Amniotic epithelial cell (primary cell): ENCODE data around the gene CARNS1.
A peak's percentile ranks its signal among the peaks of the same experiment; 100 is the strongest.

Experiments used
- DNase-seq: peaks from one replicate; pipeline ENCODE4 v3.0.0-alpha.2; 2010; ENCODE audit warnings: low read depth

The CARNS1 gene

DNA sequence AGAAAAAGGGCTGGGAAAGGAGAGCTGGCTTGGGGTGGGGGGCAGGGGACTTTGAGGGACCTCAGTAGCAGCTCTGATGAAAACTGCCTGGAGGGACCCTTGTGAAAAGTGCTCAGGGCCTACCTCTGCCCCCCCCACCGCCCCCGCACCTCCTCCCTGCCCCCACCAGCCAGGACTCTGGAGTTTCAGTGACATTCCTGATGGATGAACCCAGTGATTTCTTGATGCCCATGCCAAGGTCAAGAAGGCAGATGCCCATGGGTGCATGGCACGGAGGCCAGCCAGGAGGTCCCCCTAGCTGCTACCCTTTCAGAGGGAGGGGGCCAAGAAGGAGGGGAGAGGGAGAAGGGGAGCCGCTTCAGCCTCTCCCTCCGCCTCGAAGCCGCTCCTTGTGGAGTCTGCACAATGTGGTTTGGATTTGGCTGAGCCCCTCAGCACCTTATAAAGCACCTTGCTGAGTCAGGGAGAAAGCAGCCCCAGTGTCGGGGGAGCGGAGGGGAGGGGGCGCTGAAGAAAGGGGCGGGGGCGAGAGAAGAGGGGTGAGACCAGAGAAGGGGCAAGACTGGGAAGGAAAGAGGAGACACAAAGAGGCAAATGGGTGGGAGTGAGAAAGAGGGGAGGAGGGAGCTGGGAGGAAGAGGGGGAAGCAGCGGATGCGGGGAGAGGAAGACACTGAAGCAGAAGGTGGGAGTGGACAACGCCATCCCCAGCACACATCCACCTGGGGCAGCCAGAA is 40.0 kb upstream of the CARNS1 start:
- no peak for DNase-seq

DNA sequence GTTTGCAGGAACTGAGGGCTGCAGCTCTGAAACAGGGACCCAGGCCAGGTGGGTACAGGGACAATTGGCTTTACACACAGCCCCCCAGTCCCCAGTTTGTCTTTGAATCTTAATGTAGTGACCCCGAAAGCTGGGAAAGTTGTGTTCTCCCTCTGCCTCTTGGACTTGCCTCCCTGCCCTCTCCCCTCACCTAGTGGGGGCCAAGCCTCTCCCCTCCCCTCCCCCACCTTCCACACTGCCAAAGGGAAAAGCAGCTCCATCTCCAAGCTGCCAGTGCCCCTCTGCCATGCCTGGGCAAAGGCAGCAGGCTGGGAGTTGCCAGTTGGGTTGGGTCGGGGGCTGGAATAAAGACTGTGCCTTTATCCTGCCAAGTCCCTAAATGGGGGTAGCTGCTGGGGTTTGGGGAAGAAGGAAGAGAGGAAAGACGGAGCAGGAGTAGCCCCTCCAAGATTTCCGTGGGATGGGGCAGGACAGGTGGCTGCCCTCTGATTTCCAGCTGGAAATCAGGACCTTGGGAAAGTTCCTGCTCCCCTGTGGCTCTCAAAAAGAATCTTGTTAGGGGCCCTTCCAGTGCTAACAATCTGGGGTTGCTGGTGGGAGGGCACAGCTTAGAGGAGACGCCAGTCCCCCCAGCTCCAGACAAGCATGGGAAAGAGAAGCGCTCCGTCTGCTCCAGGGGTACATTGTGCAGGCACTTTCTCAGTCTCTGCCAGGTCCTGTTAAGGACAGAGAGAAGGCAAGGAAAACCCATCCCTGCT is 39.2 kb upstream of the CARNS1 start:
- DNase-seq, result no peak

DNA sequence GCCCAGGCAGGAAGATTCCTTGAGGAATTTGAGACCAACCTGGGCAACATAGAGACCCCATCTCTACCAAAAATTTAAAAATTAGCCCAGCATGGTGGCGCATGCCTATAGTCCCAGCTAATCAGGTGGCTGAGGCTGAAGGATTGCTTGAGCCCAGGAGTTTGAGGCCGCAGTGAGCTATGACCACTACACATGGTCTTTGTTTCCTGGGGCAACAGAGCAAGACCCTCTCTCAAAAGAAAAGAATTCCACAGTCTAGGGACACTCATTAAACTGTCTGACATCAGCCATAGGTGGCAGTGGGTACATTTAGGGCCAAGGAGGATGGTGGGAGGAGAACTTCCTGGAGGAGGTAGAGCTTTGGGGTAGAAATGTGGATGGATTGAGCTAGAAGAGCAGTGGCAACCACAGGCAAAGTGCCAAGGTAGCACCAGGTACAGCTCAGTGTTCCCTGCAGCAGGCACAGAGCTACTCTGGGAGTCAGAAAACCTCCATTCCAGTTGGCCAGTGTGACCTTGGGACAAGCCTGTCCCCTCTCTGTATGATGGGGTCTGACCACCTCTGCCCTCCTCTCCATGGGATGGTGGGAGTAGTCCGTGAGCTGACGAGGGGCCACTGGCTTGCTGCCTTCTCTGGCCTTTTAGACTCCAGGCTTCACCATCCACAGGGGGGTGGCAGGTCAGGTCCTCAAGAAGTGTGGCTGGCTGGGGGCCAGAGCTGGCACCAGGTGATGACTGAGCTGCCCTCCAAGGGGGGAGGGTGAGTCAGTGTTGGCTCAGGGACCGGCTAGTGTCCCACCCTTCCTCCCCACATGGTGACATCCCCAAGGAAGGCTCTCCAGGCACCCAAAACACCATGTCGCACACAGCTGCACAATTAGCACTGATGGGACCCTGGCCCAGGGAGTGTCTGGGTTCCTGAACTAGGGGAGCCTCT is 38.3 kb upstream of the CARNS1 start:
- DNase-seq, result no peak

DNA sequence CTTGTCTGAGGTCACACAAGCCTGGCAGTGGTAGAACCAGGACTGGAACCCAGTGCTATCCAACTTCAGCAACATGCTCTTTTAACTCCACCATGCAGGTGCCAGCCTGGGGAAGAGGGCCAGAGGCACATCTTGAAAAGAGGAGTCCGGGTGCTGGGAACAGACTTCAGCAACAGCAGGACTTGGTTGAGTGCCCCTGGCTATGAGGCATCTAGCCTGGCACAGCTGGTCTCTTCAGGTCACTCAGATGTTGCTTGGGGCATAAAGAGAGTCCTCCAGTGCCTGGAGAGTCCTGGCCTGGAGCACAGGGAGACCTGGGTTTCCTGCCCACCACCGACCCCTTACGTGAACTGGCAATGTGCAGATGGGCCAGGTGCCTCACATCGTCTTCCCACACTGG is 36.9 kb upstream of the CARNS1 start:
- DNase-seq, result no peak

DNA sequence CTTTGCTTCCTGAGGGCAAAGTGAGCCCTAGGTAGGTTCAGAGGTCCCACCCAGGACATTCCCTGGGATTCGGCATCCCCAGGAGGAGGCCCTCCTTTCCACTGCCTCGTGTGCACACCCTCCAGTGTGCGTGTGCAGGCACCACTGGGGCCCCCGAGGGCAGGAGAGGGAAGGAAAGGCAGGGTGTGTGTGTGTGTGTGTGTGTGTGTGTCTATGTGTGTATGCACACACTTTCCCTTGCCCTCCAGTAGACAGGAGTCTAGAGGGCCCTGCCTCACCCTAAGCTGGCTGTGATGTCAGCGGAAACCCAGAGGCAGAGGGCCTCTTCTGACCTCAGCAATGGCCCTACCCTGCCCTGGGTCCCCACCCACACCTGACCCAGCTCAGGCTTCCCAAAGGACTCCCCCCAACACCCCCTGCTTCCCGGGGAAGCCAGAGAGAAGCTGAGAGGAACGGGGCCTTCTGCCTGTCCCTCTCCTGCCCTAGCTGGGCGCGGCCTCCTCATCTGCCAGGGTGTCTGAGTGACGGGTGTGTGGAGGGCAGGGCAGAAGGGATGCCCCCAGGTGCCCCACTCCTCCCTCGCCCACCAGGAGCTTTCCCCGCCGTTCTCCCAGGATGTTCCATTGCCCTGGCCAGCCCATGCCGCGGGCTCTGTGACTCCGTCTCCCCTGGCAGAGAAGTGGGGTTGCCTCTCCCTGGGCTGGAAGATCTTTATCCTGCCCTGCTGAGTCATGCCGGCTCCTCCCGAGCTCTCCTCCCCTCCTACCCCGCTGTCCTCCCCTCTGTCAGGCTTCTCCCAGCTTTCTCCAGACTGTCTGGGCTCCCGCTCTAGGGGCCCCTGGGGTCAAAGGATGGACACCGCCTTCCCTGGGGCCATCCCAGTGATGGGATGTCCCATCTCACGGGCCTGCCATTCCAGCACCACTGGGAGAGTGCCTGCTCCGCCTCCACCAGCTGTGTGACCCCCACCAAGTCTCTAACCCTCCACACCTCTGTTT is 36.1 kb upstream of the CARNS1 start:
- peak; percentile 75 for DNase-seq

DNA sequence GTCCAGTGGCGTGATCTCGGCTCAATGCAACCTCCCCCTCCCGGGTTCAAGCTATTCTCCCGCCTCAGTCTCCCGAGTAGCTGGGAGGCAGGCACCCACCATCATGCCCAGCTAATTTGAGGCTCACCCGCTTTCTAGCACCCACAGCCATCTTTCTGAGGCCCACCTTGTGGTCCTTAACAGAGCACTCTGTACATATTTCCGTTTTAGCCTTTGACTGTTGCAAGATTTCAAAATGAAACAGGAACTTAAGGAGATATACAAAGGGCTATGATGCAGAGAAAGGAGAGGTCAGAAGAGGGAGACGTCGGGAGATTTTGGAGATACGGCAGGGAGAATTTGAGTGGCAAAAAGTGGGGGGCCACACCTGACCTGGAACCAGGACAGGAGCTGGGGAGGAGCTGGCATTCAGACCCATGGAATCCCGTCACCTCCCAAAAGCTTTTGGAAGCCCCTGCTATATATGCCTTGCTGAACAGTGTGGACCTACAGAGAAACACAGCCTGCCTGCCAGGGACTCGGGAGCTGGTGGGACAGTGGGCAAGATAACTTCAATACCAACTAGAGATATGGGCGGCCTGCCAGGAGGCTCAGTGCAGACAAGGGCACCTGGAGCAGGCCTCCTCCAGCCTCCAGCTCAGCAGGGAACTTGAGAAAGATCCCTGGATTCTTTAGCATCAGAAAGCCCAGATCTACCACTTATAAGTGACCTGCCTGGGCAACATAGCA is 34.1 kb upstream of the CARNS1 start:
- DNase-seq, result no peak

DNA sequence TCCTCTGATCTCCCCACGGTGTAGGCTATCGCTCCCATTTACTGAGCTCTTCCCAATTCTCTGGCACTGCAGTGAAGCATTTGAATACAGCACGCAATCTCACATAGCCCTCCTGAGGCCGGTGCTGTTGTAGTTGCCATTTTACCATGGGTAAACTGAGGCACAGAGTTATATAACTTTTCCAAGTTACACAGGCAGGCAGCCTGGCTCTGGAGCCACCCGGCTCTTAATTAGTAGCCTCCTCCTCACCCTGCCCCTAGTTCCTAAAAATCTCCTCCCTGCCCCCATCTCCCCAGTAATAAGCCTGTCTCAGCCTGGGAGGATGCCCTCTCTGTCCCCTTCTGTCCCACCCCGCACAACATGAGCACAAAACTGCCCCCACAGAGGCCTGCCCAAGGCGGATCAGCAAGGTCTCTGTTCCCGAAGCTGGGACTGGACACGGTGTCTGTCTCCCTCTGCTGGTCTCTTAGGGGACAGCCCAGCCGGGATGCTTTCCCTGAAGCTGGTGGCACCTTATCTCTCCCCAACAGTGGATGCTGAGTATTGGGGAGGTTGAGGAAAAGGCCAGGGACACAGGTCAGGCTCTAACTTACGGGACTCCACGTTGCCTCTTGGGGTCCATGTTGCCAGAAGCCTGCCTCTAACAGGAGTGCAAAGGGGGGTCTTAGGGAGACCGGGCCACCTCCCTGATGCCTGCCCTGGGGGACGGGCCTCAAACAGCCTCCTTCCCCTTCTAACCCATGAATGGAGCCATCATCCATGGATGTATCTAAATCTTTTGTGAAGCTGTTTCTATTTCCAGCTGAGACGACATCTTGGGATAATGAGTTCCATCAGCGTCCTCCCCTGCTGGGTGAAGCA is 33.0 kb upstream of the CARNS1 start:
- peak; percentile 59 for DNase-seq

DNA sequence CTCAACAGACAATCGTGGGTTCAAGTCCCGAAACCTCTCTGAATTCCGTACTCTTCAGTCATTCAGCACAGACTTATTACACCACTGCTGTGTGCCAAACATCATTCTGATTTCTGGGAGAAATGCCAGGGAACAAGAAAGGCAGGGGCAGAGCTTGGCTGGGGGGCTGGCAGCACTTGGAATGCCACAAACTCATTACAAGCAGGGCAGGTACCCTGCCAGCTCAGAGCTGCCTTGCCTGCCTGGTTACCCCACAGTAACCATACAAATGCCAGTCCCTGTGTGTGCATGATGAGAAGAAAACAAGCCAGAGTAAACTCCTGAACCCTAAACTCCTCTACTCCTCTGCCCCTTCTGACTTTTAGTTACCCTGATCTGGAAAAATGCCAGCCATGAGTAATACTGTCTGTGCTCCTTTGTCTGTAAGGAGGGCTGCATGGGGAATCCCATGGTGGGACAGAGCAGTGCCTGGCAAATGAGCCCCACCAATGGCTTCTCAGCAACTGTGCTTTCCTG is 30.6 kb upstream of the CARNS1 start:
- peak; percentile 63 for DNase-seq

DNA sequence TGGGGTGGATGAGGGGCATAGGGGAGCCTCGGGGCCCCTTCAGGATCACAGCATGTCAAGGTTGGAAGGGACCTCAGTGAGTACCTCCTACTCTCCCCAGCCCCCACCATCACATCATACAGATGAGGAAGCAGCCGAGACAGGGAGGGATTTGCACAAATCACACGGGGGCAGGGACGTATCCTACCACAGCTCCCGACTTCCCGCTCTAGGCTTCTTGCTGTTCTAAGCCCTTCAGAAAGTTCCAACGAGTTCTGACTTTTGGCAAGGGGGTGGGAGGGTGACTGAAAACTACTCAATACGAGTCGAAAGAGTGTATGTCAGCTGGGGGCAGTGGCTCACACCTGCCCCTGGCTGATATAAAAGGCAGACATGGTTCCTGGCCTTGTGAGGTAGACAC is 28.4 kb upstream of the CARNS1 start:
- no peak for DNase-seq

DNA sequence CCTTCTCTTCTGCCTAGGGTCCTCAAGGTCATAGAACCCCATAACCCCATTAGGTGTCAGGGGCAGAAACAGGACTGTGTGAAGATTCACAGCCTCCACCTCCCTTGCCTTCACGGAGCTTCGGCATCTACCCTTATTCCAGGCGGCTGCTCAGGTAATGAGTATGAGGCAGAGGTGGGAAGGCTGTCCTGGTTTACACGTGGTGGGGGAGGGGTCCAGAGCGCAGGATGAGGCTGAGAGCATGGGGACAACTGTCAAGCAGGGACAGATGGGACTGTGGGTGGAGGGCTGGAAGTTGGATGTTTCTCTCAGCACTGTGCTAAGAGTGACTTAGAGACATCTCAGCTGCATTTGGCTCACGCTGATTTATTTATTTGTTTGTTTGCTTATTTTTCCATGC is 28.0 kb upstream of the CARNS1 start:
- no peak for DNase-seq

DNA sequence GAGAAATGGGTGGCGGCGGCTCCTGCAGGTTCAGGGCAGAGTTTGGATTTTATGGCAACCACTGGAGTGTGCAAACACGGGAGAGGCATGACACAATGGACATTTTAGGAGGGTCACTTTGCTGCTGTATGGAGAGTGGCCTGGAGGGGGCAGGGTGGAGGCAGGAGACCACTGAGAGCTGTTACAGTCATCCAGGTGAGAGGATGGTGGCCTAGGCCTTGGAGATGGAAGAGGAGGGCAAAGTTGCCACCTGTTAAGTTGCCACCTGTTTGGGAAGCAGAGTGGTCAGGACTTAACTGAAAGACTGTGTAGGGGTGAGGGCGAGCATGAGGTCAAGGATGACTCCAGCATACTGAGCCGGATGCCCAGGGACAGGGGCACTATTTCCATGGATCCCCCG is 26.0 kb upstream of the CARNS1 start:
- no peak for DNase-seq

DNA sequence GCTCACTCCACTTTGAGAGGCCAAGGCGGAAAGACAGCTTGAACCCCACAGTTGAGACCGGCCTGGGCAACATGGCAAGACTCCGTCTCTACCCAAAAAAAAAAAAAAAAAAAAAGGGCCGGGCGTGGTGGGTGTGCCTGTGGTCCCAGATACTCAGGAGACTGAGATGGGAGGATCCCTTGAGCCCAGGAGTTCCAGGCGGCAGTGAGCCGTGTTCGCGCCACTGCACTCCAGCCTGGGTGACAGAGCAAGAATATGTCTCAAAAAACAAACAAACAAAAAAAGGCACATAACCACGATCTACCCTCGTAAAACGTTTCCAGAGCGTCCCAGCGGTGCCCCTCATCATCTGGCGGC is 24.6 kb upstream of the CARNS1 start:
- no peak for DNase-seq

DNA sequence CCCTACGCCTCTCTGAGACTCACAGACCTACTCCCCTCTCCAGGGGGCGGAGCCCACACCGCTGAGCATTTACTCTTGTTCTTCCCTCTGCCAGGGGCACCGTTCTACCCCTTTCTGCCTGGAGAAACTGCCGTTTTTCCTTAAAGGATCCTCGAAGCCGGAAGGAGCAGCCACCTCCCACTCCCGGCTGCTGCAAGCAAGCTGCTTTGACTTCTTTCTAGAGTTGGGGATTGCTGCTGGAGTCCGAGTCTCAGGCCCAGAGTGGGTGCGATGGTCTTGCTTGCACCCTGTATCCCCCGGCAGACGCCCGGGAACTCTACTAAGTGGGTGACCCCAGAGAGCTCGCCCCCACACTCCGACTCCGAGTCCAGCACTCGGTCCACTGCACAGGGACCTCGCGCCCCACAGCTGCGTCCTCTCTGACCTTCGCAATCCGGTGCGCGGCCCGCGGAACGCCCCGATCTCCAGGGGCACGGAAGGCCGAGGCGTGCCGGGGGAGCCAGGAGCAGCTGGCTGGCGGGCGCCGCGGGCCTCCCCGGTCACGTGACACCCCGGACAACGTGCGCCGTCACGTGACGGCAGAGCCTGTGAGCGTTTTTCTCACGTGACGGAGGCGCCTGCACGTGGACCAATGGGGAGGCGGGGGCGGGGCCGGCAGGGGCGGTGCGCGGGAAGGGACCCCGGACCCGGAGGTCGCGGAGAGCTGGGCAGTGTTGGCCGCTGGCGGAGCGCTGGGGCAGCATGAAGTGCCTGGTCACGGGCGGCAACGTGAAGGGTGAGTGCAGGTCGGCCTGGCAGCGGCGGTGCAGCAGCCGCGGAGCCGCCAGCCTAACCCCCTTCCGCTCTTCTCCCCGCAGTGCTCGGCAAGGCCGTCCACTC is 23.9 kb upstream of the CARNS1 start, which contains the start of gene RAD9A:
Gene RAD9A (plus strand): TSS at position 683 of the 879 bp plus-strand sequence. CDS start 59 bp downstream, at position 742.
- peak; percentile 85 for DNase-seq

DNA sequence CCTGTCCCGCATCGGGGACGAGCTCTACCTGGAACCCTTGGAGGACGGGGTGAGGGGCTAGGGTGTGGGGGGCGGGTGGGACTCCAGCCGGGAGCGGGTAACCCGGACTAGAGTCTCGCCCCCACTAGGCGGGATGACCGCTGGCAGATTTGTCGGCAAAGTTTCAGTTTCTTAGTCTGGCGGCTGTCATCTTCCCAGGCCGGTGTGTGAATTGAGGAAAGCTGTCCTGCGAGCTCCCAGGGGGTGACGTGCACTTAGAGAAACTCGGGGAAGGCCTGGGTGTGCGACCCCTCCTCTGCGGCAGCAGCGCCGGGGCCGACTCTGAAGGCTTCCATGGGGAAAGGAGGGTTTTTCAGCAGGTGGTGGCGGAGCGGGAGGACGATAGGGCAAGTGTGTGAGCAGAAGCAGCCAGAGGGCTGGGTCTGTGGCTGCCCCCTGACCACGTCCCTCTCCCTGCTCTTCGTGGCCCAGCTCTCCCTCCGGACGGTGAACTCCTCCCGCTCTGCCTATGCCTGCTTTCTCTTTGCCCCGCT is 23.2 kb upstream of the CARNS1 start:
- DNase-seq, result no peak

DNA sequence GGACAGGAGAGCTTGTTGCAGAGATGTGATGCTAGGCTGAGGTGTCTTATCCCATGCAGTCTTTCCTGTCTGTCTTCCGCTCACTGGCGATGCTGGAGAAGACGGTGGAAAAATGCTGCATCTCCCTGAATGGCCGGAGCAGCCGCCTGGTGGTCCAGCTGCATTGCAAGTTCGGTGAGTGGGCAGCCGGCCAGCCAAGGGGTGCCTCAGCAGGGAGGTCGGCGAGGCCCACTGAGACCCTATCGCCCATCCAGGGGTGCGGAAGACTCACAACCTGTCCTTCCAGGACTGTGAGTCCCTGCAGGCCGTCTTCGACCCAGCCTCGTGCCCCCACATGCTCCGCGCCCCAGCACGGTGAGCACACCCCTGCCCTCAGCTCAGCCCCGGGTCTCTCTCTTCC is 22.0 kb upstream of the CARNS1 start:
- no peak for DNase-seq

DNA sequence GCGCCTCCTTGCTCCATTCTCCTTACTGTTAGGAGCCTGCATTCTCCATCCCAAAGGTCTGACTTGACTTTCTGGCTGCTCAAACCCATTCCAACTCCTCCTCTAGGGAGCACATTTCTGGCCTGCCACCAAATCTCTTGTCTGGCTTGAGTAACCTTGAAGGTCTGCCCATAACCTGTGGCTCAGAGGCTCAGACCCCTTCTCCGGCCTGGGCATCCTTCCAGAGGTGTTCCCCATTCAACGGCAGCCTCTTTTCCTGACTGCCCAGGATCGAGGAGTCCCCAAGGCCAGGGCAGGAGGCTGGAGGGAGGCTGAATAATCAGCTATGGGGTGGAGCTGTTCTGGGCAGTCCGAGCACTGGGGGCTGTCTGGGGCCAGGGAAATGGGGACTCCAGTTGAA is 21.5 kb upstream of the CARNS1 start:
- DNase-seq, result no peak

DNA sequence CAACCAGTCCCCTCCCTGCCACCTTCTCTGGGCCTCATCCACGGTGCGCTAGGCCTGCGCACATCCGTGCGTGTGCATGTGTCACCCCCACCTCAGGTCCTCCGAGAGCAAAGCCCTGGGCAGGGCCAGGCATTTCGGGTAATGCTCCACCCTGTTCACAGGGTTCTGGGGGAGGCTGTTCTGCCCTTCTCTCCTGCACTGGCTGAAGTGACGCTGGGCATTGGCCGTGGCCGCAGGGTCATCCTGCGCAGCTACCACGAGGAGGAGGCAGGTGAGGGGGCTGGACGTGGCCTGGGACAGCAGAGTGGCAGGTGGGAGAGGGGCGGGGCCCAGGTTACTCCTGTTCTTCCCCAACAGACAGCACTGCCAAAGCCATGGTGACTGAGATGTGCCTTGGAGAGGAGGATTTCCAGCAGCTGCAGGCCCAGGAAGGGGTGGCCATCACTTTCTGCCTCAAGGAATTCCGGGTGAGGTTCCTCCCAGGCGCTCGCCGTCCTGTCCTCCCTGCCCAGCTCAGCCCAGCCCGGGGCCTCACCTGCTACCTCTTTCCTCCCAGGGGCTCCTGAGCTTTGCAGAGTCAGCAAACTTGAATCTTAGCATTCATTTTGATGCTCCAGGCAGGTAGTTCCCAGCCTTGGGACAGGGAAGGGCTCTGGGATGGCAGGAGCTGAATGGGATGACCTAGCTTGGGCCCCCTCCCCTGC is 19.8 kb upstream of the CARNS1 start:
- DNase-seq, result no peak

DNA sequence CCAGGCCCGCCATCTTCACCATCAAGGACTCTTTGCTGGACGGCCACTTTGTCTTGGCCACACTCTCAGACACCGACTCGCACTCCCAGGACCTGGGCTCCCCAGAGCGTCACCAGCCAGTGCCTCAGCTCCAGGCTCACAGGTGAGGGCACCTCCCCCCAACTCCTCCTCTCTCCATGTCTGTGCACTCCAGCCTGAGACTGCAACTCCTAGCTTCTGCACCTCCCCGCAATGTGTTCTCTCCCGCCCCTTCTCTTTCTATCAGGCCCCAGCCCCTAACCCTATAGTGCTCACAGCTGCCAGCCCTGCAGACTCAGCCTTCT is 19.3 kb upstream of the CARNS1 start:
- DNase-seq, result no peak
